Chondrocyte (in vitro differentiated cells): ENCODE data around the gene SRSF1. TPM values are rescaled to one million over a fixed set of nuclear protein-coding genes. Genes with fewer than 3 reads are reported as not detected.

ENCODE experiments used
- DNase-seq: peaks from one replicate; pipeline ENCODE4 v3.0.0; 2021; ENCODE audit warnings: mixed read lengths, low spot score
- H3K27ac Mint-ChIP-seq: one replicate; pipeline ENCODE4 v1.8.0; 2021; ENCODE audit warnings: mild to moderate bottlenecking, moderate library complexity, mixed read lengths; ENCODE audit not compliant: unreplicated experiment
- H3K27me3 Mint-ChIP-seq: 2 replicates; pipeline ENCODE4 v1.8.0; 2021; ENCODE audit warnings: low read depth, mixed read lengths
- H3K36me3 Mint-ChIP-seq: 2 replicates; pipeline ENCODE4 v1.8.0; 2021; ENCODE audit warnings: low read depth, mixed read lengths
- H3K4me1 Mint-ChIP-seq: 2 replicates; pipeline ENCODE4 v1.8.0; 2021; ENCODE audit warnings: low read depth, mild to moderate bottlenecking, mixed read lengths
- H3K4me3 Mint-ChIP-seq: one replicate; pipeline ENCODE4 v1.8.0; 2021; ENCODE audit warnings: mild to moderate bottlenecking, moderate library complexity, mixed read lengths; ENCODE audit not compliant: unreplicated experiment
- H3K9me3 Mint-ChIP-seq: 2 replicates; pipeline ENCODE4 v1.8.0; 2021; ENCODE audit warnings: low read depth, mixed read lengths
- total RNA-seq: library from RNA; stranded (reverse); gene quantifications from 3 replicates; pipeline ENCODE4 v1.2.1, GENCODE V29; 2021
- TF ChIP-seq, protein P1 (sequence below): fragments of 200-600 bp; sonication (generic); IDR thresholded peaks from 2 replicates; pipeline ENCODE4 v1.5.0; 2021; ENCODE audit warnings: antibody characterized with exemption, mild to moderate bottlenecking, moderate library complexity

The SRSF1 gene
- total RNA-seq, 1 donor from 2014 or later, result 115 TPM

DNA sequence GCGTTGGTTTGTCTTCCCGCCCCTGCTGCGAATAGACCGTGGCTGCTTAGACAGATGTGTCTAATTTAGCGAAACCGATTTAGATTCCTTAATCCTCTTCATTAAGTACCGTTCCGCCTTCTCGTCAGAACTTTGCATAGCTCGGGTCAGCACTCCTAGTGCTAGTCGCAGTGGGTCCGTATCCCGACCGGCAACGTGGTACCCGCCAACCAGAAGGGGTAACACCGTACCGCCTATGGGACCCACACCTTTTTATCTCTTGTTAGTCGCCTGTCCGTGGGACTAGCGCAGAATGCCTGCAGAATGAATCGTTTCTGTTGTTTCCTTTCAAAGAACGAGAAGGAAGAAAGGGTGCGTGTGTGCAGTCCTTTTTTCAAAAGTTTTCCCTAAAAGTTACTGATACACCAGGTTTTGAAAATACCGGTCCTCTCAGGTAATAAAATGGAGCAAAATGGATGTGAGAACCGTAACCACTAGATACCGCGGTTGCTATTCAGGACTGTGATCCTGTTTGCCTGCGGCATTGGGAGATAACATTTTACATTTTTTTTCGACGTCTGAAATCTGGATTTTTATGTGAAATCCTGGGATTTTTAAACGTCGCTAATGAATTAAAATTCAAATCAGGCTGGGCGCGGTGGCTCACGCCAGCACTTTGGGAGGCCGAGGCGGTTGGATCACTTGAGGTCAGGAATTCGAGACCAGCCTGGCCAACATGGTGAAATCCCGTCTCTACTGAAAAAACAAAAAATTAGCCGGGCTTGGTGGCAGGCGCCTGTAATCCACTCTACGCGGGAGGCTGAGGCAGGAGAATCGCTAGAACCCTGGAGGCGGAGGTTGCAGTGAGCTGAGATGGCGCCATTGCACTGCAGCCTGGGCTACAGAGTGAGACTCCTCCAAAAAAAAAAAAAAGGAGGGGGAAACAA, 998 bp upstream of the SRSF1 start:
- no peak for DNase-seq
- TF ChIP-seq, protein P1, sequence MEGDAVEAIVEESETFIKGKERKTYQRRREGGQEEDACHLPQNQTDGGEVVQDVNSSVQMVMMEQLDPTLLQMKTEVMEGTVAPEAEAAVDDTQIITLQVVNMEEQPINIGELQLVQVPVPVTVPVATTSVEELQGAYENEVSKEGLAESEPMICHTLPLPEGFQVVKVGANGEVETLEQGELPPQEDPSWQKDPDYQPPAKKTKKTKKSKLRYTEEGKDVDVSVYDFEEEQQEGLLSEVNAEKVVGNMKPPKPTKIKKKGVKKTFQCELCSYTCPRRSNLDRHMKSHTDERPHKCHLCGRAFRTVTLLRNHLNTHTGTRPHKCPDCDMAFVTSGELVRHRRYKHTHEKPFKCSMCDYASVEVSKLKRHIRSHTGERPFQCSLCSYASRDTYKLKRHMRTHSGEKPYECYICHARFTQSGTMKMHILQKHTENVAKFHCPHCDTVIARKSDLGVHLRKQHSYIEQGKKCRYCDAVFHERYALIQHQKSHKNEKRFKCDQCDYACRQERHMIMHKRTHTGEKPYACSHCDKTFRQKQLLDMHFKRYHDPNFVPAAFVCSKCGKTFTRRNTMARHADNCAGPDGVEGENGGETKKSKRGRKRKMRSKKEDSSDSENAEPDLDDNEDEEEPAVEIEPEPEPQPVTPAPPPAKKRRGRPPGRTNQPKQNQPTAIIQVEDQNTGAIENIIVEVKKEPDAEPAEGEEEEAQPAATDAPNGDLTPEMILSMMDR, result no peak
- H3K9me3 Mint-ChIP-seq, result no peaks in the 10 kb centered on the region
- peak overlapping the region; percentile 99 for H3K4me3 Mint-ChIP-seq
- peaks cover 38% of the 10 kb centered on the region for H3K4me1 Mint-ChIP-seq
- H3K27ac Mint-ChIP-seq, result peak overlapping the region; percentile 99
- H3K36me3 Mint-ChIP-seq, result peaks cover 19% of the 10 kb centered on the region
- no peaks in the 10 kb centered on the region for H3K27me3 Mint-ChIP-seq

- peak; percentile 93 for DNase-seq
- TF ChIP-seq, protein P1, result no peak
- Mint-ChIP-seq H3K4me1 (peaks cover 49% of the 10 kb centered on the region), H3K27me3 (no peaks in the 10 kb centered on the region), H3K9me3 (no peaks in the 10 kb centered on the region), H3K27ac (peak overlapping the region; percentile 99), H3K4me3 (peak overlapping the region; percentile 99), H3K36me3 (peaks cover 20% of the 10 kb centered on the region)
Observed at GRCh38 chr17:58006560-58006923, 504 bp downstream of the SRSF1 start.

DNA sequence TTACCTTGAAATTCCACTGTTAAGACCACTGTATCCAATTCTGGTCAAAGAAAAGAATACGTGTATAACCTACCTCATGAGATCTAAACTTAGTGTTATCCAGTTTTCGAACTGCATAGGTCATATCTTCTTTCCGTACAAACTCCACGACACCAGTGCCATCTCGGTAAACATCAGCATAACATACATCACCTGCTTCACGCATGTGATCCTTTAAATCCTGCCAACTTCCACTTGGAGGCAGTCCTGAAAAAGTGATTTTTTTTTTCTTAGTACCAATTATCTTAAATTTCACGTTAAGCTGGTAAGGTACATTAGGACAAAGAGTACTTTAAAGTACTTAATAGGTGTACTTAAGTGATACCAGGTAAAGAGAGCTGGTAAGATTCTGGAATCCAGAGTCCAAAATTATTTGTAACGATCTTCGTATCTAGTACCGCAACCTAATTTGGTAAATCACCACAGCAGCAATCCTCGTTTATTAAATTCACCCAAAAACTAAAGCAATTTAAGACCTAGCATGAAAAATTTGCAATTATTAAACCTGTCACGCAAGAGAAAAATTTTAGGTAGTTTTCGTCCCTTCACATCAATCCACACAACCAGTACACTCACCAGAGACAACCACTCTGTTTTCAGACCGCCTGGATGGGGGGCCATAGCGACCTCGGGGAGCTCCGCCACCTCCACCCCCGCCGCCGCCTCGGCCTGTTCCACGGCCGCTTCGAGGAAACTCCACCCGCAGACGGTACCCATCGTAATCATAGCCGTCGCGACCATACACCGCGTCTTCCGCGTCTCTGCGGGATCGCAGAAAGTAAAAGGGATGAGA, 1.1 kb downstream of the SRSF1 start:
- H3K4me1 Mint-ChIP-seq, result peaks cover 49% of the 10 kb centered on the region
- H3K4me3 Mint-ChIP-seq, result peak overlapping the region; percentile 99
- no peaks in the 10 kb centered on the region for H3K9me3 Mint-ChIP-seq
- DNase-seq, result no peak
- H3K27me3 Mint-ChIP-seq, result no peaks in the 10 kb centered on the region
- H3K36me3 Mint-ChIP-seq, result peaks cover 20% of the 10 kb centered on the region
- H3K27ac Mint-ChIP-seq, result peak overlapping the region; percentile 99
- TF ChIP-seq, protein P1, result peak; percentile 6

- TF ChIP-seq, protein P1, result peak; percentile 27
- no peak for DNase-seq
- H3K9me3 Mint-ChIP-seq, result no peaks in the 10 kb centered on the region
- H3K36me3 Mint-ChIP-seq, result peaks cover 19% of the 10 kb centered on the region
- H3K4me3 Mint-ChIP-seq, result peak overlapping the region; percentile 99
- peak overlapping the region; percentile 99 for H3K27ac Mint-ChIP-seq
- H3K4me1 Mint-ChIP-seq, result peaks cover 49% of the 10 kb centered on the region
- H3K27me3 Mint-ChIP-seq, result no peaks in the 10 kb centered on the region
Observed at GRCh38 chr17:58005031-58005727, 1.9 kb downstream of the SRSF1 start.

- Mint-ChIP-seq H3K9me3 (no peaks in the 10 kb centered on the region), H3K27ac (peak overlapping the region; percentile 51), H3K27me3 (no peaks in the 10 kb centered on the region), H3K4me1 (peaks cover 49% of the 10 kb centered on the region), H3K4me3 (no peak overlapping the region), H3K36me3 (peaks cover 22% of the 10 kb centered on the region)
- no peak for DNase-seq
- TF ChIP-seq, protein P1, result no peak
Observed at GRCh38 chr17:58004060-58004459, 3.0 kb downstream of the SRSF1 start.
